ENCODE results near the gene LBHD2. TPM values are rescaled to one million over a fixed set of nuclear protein-coding genes. Genes with fewer than 3 reads are reported as not detected.
A peak's percentile ranks its signal among the peaks of the same experiment; 100 is the strongest.

The LBHD2 gene
- total and polyA plus RNA-seq, 2 donors: 0.19 to 0.75 TPM

DNA sequence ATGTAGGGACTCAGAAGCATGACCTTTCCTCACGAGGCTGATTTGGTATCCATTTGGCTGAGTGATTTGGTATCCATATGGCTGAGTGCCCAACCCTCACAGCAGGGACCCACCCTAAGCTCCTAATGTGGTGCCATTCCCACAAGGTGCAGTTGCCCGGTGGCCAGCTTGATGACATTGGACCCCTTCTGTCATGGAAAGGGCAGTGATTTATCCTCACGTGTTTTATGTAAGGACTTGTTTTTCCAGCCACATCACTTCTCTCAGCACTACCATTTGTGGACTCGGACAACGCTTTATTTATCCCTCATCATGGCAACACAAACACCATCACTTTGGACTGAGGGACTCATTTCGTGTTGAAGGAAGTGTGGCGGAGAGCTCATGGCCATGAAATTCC, 18.1 kb upstream of the LBHD2 start:
- 91% methylated on average over 7 of the region's 7 CpGs for WGBS
- Histone ChIP-seq H3K36me3 (ENCODE audit: control insufficient read depth in 2 of 2, insufficient read depth in 2 of 2, low read length in 1 of 2) (no peaks in the 10 kb centered on the region), H3K9me3 (ENCODE audit: control insufficient read depth in 2 of 2, insufficient read depth in 1 of 2, low read length in 1 of 2) (no peaks in the 10 kb centered on the region), H3K4me1 (ENCODE audit: control insufficient read depth in 2 of 2, insufficient read depth in 2 of 2, low read length in 2 of 2) (no peaks in the 10 kb centered on the region), H3K4me3 (ENCODE audit: low read length in 2 of 2) (no peak overlapping the region), H3K27me3 (ENCODE audit: control insufficient read depth in 2 of 2, insufficient read depth in 1 of 2, low read length in 1 of 2) (peaks cover 0 to 21% of the 10 kb centered on the region in 2 donors), H3K27ac (ENCODE audit: low read depth in 1 of 2, low read length in 1 of 2) (no peak overlapping the region)
- no peak for DNase-seq (ENCODE audit: low read depth in 6 of 9, low spot score in 9 of 9)

DNA sequence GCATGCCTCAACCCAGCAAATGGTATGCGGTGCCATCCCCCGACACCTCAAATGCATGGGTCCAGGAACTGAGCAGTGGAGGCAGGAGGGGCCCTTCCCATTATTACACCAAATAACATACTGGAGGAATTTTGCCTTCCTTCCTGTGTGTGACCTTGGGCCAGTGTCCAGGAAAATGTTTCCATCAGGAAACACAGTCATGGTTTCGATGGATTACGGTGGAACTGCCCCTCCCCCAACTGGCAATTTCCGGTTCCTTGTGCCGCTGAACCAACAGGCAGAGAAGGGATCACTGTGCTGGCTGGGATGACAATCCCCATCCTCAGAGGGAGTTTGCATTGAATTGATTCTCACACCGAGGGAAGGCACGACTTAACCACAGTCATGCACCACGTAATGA, 17.6 kb upstream of the LBHD2 start:
- Histone ChIP-seq H3K9me3 (ENCODE audit: control insufficient read depth in 2 of 2, insufficient read depth in 1 of 2, low read length in 1 of 2) (no peaks in the 10 kb centered on the region), H3K27me3 (ENCODE audit: control insufficient read depth in 2 of 2, insufficient read depth in 1 of 2, low read length in 1 of 2) (peaks cover 0 to 20% of the 10 kb centered on the region in 2 donors), H3K4me1 (ENCODE audit: control insufficient read depth in 2 of 2, insufficient read depth in 2 of 2, low read length in 2 of 2) (no peaks in the 10 kb centered on the region), H3K36me3 (ENCODE audit: control insufficient read depth in 2 of 2, insufficient read depth in 2 of 2, low read length in 1 of 2) (no peaks in the 10 kb centered on the region), H3K27ac (ENCODE audit: low read depth in 1 of 2, low read length in 1 of 2) (no peak overlapping the region), H3K4me3 (ENCODE audit: low read length in 2 of 2) (no peak overlapping the region)
- no peak for DNase-seq (ENCODE audit: low read depth in 6 of 9, low spot score in 9 of 9)
- WGBS: 77% methylated on average over 9 of the region's 9 CpGs

DNA sequence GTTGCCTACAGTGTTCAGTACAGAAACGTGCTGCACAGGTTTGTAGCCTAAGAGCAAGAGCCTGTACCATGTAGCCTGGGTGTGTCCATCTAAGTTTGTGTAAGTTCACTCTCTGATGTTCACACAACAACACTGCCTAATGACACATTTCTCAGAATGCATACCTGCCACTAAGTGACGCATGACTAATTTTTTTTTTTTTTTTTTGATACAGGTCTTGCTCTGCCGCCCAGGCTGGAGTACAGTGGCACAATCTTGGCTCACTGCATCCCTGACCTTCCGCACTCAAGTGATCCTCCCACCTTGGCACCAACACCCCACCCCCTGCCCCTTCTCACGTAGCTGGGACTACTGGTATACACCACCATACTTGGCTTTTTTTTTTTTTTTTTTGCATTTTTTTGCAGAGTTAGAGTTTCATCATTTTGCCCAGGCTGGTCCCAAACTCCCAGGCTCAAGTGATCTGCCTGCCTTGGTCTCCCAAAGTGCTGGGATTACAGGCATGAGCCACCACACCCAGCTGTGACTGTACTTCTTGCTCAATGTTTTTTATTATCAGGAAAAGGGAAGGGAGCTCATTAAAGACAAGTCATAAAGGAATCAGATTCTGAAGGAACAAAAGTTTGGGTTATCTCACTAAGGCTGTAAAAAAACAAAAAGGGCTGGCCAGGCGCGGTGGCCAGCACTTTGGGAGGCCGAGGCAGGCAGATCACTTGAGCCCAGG, 16.6 kb upstream of the LBHD2 start:
- H3K36me3 ChIP-seq (ENCODE audit: control insufficient read depth in 2 of 2, insufficient read depth in 2 of 2, low read length in 1 of 2): no peaks in the 10 kb centered on the region
- H3K4me3 ChIP-seq (ENCODE audit: low read length in 2 of 2): no peak overlapping the region
- no peak for DNase-seq (ENCODE audit: low read depth in 6 of 9, low spot score in 9 of 9)
- H3K27ac ChIP-seq (ENCODE audit: low read depth in 1 of 2, low read length in 1 of 2): peak overlapping the region in 1 of 2 donors; percentile 62
- H3K4me1 ChIP-seq (ENCODE audit: control insufficient read depth in 2 of 2, insufficient read depth in 2 of 2, low read length in 2 of 2): no peaks in the 10 kb centered on the region
- WGBS: 85% methylated on average over 8 of the region's 8 CpGs
- H3K27me3 ChIP-seq (ENCODE audit: control insufficient read depth in 2 of 2, insufficient read depth in 1 of 2, low read length in 1 of 2): peaks cover 0 to 19% of the 10 kb centered on the region in 2 donors
- H3K9me3 ChIP-seq (ENCODE audit: control insufficient read depth in 2 of 2, insufficient read depth in 1 of 2, low read length in 1 of 2): no peaks in the 10 kb centered on the region

DNA sequence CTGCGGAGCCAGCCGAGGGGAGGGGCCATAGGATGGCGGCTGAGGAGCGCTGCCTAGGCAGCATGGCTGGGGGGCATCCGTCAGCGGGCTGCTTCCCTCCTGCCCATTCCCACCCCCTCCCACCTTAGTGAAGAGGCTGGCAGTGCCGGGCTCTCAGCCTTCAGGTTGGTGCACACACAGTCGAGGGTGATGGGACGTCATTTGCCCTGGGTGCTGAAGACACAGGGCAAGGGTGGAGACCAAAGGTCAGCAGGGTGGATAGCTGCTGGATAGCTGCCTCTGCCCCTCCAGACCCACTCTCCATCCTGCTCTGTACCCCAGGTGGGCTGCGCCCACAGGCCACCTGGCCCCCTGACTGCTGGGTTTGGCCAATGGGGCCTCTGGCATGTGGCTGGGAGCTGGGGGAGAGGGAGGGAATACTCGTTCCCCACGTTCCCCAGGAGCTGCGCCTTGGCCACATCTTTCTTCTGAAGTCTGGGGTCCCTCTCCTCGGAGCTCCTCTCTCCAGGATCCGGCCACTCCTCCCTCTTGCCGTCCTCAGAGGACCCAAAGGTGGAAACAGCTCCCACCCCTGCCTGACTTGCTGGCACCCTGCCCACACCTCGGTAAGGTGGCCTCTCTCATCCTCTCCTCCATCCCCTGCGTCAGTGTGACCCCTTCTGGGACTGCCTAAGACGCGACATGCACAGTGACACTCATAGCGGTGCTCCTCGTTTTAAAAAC, 15.5 kb upstream of the LBHD2 start:
- no peak overlapping the region for H3K4me3 ChIP-seq (ENCODE audit: low read length in 2 of 2)
- peaks cover 0 to 21% of the 10 kb centered on the region in 2 donors for H3K27me3 ChIP-seq (ENCODE audit: control insufficient read depth in 2 of 2, insufficient read depth in 1 of 2, low read length in 1 of 2)
- no peaks in the 10 kb centered on the region for H3K36me3 ChIP-seq (ENCODE audit: control insufficient read depth in 2 of 2, insufficient read depth in 2 of 2, low read length in 1 of 2)
- WGBS: 82% methylated on average over 22 of the region's 22 CpGs
- H3K27ac ChIP-seq (ENCODE audit: low read depth in 1 of 2, low read length in 1 of 2): no peak overlapping the region
- no peak for DNase-seq (ENCODE audit: low read depth in 6 of 9, low spot score in 9 of 9)
- H3K9me3 ChIP-seq (ENCODE audit: control insufficient read depth in 2 of 2, insufficient read depth in 1 of 2, low read length in 1 of 2): no peaks in the 10 kb centered on the region
- no peaks in the 10 kb centered on the region for H3K4me1 ChIP-seq (ENCODE audit: control insufficient read depth in 2 of 2, insufficient read depth in 2 of 2, low read length in 2 of 2)

DNA sequence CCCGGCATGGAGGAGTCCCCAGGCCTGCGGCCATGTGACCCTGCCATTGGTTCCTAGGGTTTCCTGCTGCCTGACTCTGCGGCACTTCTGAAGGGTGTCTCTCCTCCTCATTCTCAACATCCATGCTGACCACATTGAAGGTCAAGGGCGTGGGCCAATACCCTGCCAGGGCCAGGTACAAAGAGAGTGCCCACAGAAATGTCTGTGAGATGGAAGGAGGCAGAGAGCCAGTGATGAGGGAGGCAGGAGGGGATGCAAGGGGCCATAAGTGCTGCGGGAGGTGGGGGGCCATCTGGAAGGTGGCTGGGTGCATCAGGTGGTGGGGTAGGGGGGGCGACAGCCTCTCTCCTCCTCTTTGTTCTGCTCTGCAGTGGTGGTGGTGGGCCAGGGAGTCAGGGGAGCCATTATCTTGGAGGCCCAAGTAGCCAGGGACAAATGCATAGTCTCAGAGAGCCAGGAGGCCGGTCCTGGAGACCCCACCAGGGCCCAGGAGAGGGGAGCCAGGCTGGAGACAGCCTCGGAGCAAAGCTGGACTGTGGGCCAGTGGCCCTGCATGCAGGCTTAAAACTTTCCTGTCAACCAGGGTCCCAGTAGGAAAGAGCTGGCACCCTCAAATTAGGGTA, 13.6 kb upstream of the LBHD2 start:
- Histone ChIP-seq H3K4me3 (ENCODE audit: low read length in 2 of 2) (no peak overlapping the region), H3K9me3 (ENCODE audit: control insufficient read depth in 2 of 2, insufficient read depth in 1 of 2, low read length in 1 of 2) (peaks cover 0 to 3% of the 10 kb centered on the region in 2 donors), H3K27ac (ENCODE audit: low read depth in 1 of 2, low read length in 1 of 2) (no peak overlapping the region), H3K27me3 (ENCODE audit: control insufficient read depth in 2 of 2, insufficient read depth in 1 of 2, low read length in 1 of 2) (peaks cover 6 to 37% of the 10 kb centered on the region in 2 donors), H3K4me1 (ENCODE audit: control insufficient read depth in 2 of 2, insufficient read depth in 2 of 2, low read length in 2 of 2) (peaks cover 2 to 3% of the 10 kb centered on the region in 2 donors), H3K36me3 (ENCODE audit: control insufficient read depth in 2 of 2, insufficient read depth in 2 of 2, low read length in 1 of 2) (no peaks in the 10 kb centered on the region)
- 93% methylated on average over 8 of the region's 8 CpGs for WGBS
- no peak for DNase-seq (ENCODE audit: low read depth in 6 of 9, low spot score in 9 of 9)

DNA sequence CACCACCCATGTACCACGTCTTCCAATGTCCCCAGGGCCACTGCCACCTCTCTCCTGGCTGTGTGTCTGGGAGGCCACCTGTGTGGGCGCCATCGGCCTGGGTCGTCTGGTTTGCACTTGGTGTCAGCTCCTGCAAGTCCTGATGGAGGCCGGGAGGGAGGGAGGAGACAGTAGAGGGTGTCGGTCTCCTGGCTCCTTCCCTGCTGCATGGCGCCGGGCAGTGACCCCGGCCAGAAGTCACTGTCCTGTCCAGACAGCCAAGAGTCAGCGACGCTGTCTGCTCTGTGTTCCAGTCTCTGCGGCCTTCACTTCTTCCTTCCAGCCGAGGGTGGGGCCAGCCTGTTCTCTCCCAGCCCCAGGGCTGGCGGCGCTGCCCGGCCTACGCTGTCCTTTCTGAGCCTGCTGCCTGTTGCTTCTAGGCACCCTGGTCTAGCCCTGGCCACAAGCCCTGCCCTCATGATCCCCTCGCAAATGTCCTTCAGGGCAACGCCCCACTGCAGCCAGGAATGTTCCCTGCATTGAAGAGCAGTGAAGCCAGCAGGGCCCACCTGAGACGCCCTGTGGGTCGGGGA, 13.0 kb upstream of the LBHD2 start:
- 94% methylated on average over 21 of the region's 21 CpGs for WGBS
- Histone ChIP-seq H3K4me1 (ENCODE audit: control insufficient read depth in 2 of 2, insufficient read depth in 2 of 2, low read length in 2 of 2) (peaks cover 3 to 9% of the 10 kb centered on the region in 2 donors), H3K4me3 (ENCODE audit: low read length in 2 of 2) (no peak overlapping the region)

DNA sequence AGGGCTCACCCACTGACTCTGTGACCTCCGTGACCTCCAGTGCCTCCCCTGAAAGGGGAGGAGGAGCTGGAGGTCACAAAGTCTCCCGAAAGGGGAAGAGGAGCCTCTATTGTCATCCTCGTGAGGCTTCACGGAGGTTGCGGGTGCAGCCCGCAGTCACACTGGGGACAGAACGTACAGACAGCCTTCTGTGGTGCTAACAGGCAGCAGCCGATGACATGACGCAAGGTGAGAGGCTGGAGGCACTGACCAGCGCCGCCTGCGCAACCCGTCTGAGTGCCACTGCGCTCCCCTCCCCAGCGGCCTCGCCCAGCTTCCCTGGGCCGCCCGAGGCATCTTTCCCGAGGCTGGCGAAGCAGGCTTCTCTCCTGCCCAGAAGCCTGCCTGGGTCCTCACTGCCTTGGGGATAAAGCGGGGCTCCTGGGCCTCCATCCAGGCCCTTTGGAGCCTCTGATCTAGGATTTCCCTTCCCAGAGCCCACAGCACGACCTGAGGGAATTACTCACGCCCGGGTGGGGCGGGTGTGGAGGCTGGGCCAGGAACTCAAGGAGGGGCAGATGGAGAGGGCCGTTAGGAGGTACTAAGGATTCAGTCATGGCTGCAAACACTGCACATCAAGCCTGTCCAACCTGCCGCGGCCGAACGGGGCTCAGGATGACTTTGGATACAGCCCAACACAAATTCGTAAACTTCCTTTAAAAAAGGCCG, 12.3 kb upstream of the LBHD2 start:
- H3K36me3 ChIP-seq (ENCODE audit: control insufficient read depth in 2 of 2, insufficient read depth in 2 of 2, low read length in 1 of 2): no peaks in the 10 kb centered on the region
- H3K27ac ChIP-seq (ENCODE audit: low read depth in 1 of 2, low read length in 1 of 2): no peak overlapping the region
- H3K9me3 ChIP-seq (ENCODE audit: control insufficient read depth in 2 of 2, insufficient read depth in 1 of 2, low read length in 1 of 2): peaks cover 0 to 3% of the 10 kb centered on the region in 2 donors
- 92% methylated on average over 32 of the region's 32 CpGs for WGBS
- no peak for DNase-seq (ENCODE audit: low read depth in 6 of 9, low spot score in 9 of 9)
- no peak overlapping the region for H3K4me3 ChIP-seq (ENCODE audit: low read length in 2 of 2)
- H3K27me3 ChIP-seq (ENCODE audit: control insufficient read depth in 2 of 2, insufficient read depth in 1 of 2, low read length in 1 of 2): peaks cover 10 to 47% of the 10 kb centered on the region in 2 donors
- H3K4me1 ChIP-seq (ENCODE audit: control insufficient read depth in 2 of 2, insufficient read depth in 2 of 2, low read length in 2 of 2): peaks cover 3 to 9% of the 10 kb centered on the region in 2 donors

More for the DNA sequence above, 13.0 kb upstream of the LBHD2 start:
- H3K27ac ChIP-seq (ENCODE audit: low read depth in 1 of 2, low read length in 1 of 2): no peak overlapping the region
- H3K27me3 ChIP-seq (ENCODE audit: control insufficient read depth in 2 of 2, insufficient read depth in 1 of 2, low read length in 1 of 2): peaks cover 10 to 41% of the 10 kb centered on the region in 2 donors
- peaks cover 0 to 3% of the 10 kb centered on the region in 2 donors for H3K9me3 ChIP-seq (ENCODE audit: control insufficient read depth in 2 of 2, insufficient read depth in 1 of 2, low read length in 1 of 2)
- no peak for DNase-seq (ENCODE audit: low read depth in 6 of 9, low spot score in 9 of 9)
- H3K36me3 ChIP-seq (ENCODE audit: control insufficient read depth in 2 of 2, insufficient read depth in 2 of 2, low read length in 1 of 2): no peaks in the 10 kb centered on the region

DNA sequence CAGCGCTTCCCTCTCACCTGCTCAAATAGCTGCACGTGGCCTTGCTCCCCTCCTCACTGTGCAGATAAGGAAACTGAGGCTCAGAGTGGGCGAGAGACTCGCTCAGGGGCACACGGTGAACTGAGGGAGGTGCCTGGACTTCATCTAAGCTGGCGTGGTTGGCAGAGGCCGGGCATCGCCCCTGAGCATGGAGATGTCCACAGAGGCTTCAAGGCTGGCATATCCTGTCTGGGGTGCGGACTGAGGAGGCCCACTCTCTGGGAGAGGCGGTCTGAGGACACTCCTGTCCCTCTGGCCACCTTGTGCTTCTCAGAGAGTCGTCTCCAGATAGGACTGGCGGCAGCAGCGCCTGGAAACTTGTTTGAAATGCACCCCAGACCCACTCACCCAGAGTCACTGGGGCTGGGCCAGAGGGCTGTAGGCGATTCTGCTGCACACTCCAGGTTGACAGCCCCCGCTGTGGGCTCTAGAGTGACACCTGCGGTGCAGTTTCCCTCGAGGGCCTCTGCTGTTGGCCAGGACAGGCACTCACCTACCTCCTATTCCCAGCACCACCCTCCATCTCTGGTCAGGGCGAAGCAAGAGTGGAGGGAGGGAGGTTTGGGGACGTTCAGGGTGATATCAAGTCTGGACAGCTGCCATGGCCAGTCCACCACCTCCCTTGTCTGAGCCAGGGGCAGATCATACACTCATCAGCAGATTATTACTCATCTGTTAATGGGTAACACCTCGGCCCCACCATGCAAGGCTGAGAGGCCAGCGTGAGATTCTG, 11.2 kb upstream of the LBHD2 start:
- no peak overlapping the region for H3K27ac ChIP-seq (ENCODE audit: low read depth in 1 of 2, low read length in 1 of 2)
- H3K4me3 ChIP-seq (ENCODE audit: low read length in 2 of 2): no peak overlapping the region
- no peaks in the 10 kb centered on the region for H3K36me3 ChIP-seq (ENCODE audit: control insufficient read depth in 2 of 2, insufficient read depth in 2 of 2, low read length in 1 of 2)
- no peak for DNase-seq (ENCODE audit: low read depth in 6 of 9, low spot score in 9 of 9)
- peaks cover 3 to 9% of the 10 kb centered on the region in 2 donors for H3K4me1 ChIP-seq (ENCODE audit: control insufficient read depth in 2 of 2, insufficient read depth in 2 of 2, low read length in 2 of 2)
- WGBS: 85% methylated on average over 21 of the region's 21 CpGs
- peaks cover 0 to 3% of the 10 kb centered on the region in 2 donors for H3K9me3 ChIP-seq (ENCODE audit: control insufficient read depth in 2 of 2, insufficient read depth in 1 of 2, low read length in 1 of 2)
- peaks cover 10 to 52% of the 10 kb centered on the region in 2 donors for H3K27me3 ChIP-seq (ENCODE audit: control insufficient read depth in 2 of 2, insufficient read depth in 1 of 2, low read length in 1 of 2)

All from thymus (tissue), 11 donors.